Ovary (tissue), 9 donors: Measurements from ENCODE around the gene ATP10D. TPM values are rescaled to one million over a fixed set of nuclear protein-coding genes. Genes with fewer than 3 reads are reported as not detected.

Experiments
- DNase-seq, 5 donors: peaks; one replicate each; pipeline ENCODE4 v3.0.0-alpha.2; 2019 to 2020
- H3K27ac ChIP-seq, 2 donors: fragments of 200-600 bp; one replicate each; pipeline versions ENCODE4 v1.5.1 to v1.8.0; 2019 to 2022
- H3K27me3 ChIP-seq: fragments of 200-600 bp; one replicate; pipeline ENCODE4 v1.8.0; 2022
- H3K36me3 ChIP-seq: fragments of 200-600 bp; sonication (generic); one replicate; pipeline ENCODE4 v1.5.1; 2019
- H3K4me1 ChIP-seq: one replicate; pipeline ENCODE4 v1.8.1; 2013; ENCODE audit warnings: mild to moderate bottlenecking, moderate library complexity; ENCODE audit not compliant: insufficient read depth
- H3K4me3 ChIP-seq: fragments of 200-600 bp; sonication (generic); one replicate; pipeline ENCODE4 v1.5.1; 2017
- H3K9me3 ChIP-seq, 2 donors: fragments of 200-600 bp in 1 of 2; sonication (generic) in 1 of 2; one replicate each; pipeline versions ENCODE4 v1.5.1 to v1.8.1; 2013 to 2019; ENCODE audit warnings: mild to moderate bottlenecking in 1 of 2, moderate library complexity in 1 of 2
- EP300 ChIP-seq: sonication (generic); formaldehyde crosslinking; IDR thresholded peaks from one replicate; pipeline ENCODE4 v1.6.1; 2017; ENCODE audit warnings: antibody characterized with exemption
- POLR2A ChIP-seq: fragments of 450-650 bp; IDR thresholded peaks from one replicate; pipeline ENCODE4 v1.6.1; 2017; ENCODE audit warnings: antibody characterized with exemption, mild to moderate bottlenecking, moderate library complexity
- WGBS, 3 donors: extraction: QIAGEN DNeasy Blood & Tissue Kit in 1 of 3; methylation state at CpG; one replicate each; pipeline versions ENCODE4 v1.1.5 to v1.1.7; 2013 to 2017; 5-methylcytosine and 5-hydroxymethylcytosine counted together
- intact Hi-C, 4 donors: fragments of 100-400 bp; cut with DNase I; formaldehyde crosslinking; loops; one replicate each; pipeline versions ENCODE4 v1.11.0 to v1.15.1; 2022 to 2023
- polyA plus RNA-seq, 2 donors: library from polyadenylated mRNA; stranded (reverse); fragments of 200-250 nt in 1 of 2; fragments of 350-450 nt in 1 of 2; fragmentation: Illumina TruSeq in 1 of 2; extraction: RNeasy Lipid Tissue Mini Kit (QIAGEN cat#74804) in 1 of 2; gene quantifications; one replicate each; pipeline ENCODE4 v1.2.3, GENCODE V29; 2013 to 2014
- total RNA-seq, 7 donors: library from RNA; depleted of rRNA in 2 of 7; stranded (reverse); fragments of >200 nt in 2 of 7; fragmentation: NEBNext Ultra II Directional in 3 of 7; extraction: Animal tissue kit (Norgen Biotek cat#: 25700) in 3 of 7; gene quantifications; one replicate each; pipeline versions ENCODE4 v1.1.0 to v1.2.4, GENCODE V29; 2016 to 2023
- TF ChIP-seq, protein P1 (sequence below), 3 donors: fragments of 450-650 bp in 2 of 3; fragments of 200-600 bp in 1 of 3; IDR thresholded peaks; one replicate each; pipeline versions ENCODE4 v1.5.1 to v1.8.0; 2016 to 2022; ENCODE audit warnings: antibody characterized with exemption in 3 of 3, mild to moderate bottlenecking in 1 of 3
- donor health status: DM: no; HTN: no; CAD: no; lungs with moderate emphysema.
- donor health status: DM: no; HTN: no; CAD: no.
- donor health status: Bipolar disorder and iron deficiency.
- donor health status: DM: yes; HTN: yes; CAD: no.
- donor health status: DM: no; HTN: no; CAD: no.
- donor health status: DM: yes; HTN: yes; CAD: no.

The ATP10D gene
- total and polyA plus RNA-seq, 9 donors: 8.2 to 27.8 (median 19.6) TPM

DNA sequence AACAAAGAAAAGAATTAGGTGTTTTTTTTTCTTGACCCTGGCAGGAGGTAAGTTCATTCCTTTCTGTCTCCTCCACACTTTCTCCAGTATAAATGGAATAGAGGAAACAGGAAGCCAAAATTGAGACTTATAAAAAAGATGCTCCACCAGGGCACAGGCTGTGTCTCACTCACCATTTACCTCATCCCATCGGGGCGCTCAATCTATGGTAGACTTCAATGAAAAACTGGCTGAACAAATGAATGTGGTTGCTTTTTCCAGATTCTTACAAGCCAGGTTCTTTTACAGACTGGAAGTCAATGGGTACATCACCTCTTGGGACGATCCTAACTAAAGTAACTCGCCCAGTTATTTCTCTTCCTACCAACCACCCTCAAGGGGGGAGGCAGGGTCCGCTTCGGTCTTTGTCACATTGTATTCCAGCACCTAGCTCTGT lies 22.3 kb upstream of the ATP10D start:
- Histone ChIP-seq H3K27me3 (no peaks in the 10 kb centered on the region), H3K4me1 (no peaks in the 10 kb centered on the region), H3K4me3 (peak overlapping the region; percentile 69), H3K27ac (peak overlapping the region; percentile 59 to 73), H3K36me3 (no peaks in the 10 kb centered on the region), H3K9me3 (no peaks in the 10 kb centered on the region)
- no peak for TF ChIP-seq EP300
- TF ChIP-seq, protein P1, sequence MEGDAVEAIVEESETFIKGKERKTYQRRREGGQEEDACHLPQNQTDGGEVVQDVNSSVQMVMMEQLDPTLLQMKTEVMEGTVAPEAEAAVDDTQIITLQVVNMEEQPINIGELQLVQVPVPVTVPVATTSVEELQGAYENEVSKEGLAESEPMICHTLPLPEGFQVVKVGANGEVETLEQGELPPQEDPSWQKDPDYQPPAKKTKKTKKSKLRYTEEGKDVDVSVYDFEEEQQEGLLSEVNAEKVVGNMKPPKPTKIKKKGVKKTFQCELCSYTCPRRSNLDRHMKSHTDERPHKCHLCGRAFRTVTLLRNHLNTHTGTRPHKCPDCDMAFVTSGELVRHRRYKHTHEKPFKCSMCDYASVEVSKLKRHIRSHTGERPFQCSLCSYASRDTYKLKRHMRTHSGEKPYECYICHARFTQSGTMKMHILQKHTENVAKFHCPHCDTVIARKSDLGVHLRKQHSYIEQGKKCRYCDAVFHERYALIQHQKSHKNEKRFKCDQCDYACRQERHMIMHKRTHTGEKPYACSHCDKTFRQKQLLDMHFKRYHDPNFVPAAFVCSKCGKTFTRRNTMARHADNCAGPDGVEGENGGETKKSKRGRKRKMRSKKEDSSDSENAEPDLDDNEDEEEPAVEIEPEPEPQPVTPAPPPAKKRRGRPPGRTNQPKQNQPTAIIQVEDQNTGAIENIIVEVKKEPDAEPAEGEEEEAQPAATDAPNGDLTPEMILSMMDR (IDR thresholded peaks at IDR 0.05): no peak
- DNase-seq: no peak
- intact Hi-C loops: no loop called here
- 6 to 7% (median 6%) methylated on average over 6 of the region's 6 CpGs for WGBS, 3 donors

DNA sequence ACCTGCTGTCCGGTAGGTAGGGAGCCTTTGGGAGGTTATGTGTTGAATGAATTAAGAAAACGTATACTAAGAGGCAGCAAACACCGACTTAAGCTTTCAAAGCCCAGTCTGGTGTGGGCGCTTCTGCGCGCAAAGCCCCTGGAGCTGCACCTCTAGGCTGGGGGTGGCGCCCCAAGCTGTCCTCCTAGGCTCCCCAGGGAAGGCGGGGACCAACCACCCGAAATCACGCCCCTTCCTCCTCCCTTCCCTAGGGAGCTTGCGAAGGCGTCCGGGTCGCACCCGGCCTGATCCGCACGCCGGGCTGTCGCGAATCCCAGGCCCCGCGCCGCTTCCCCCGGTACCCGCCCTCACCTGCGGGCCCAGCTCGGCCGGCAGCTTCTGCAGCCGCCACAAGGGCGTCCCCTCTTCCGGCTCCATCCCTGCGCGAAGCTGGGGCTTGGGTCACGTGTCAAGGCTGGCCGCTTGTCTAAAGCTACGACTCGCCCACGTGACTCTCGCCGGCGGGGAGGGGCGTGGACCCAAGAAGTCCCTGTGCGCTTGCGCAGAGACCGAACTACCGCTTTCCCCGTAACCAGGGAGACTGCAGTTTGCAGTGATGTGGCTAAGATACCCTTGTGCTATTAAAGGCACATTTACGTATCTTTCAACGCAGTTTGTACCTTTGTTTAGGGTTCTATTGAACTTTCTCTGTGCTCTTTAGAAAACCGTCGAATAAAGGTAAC lies 21.7 kb upstream of the ATP10D start, which contains the start of gene COMMD8:
Gene COMMD8 (minus strand): TSS at position 468 of the 722 bp plus-strand sequence. CDS start 51 bp downstream, at position 417.
- Histone ChIP-seq H3K36me3 (no peaks in the 10 kb centered on the region), H3K4me3 (peak within 1 kb of the TSS; percentile 69), H3K27ac (peak within 1 kb of the TSS; percentile 59 to 73), H3K4me1 (no peaks in the 10 kb centered on the region), H3K27me3 (no peaks in the 10 kb centered on the region), H3K9me3 (no peaks in the 10 kb centered on the region)
- peak; percentile 95 to 97 (median 97) for DNase-seq
- intact Hi-C loops: no loop called here
- TF ChIP-seq POLR2A (peak; percentile 51), EP300 (no peak)
- TF ChIP-seq, protein P1 (IDR thresholded peaks at IDR 0.05): peak; percentile 17 to 71 (median 61)
- WGBS, 3 donors: 0 to 1% (median 0%) methylated on average over 51 of the region's 51 CpGs

DNA sequence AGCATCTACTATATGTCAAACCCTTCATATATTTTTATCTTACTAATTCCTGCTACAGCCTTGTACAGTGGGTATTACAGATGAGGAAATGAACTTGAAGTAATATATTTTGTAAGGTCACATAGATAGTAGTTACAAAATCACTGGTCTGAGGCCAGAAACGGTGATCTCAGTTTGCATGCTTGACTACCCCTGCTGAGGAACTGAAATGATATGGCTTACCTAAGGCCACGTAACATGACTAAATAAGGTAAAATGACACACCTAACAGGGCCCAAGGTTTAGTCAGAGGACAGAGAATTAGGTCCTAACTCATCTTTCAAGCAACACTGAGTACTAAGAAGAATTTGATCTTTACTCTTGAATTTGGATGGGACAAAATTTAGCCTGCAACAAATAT lies 20.1 kb upstream of the ATP10D start:
- TF ChIP-seq, protein P1 (IDR thresholded peaks at IDR 0.05): no peak
- TF ChIP-seq POLR2A (no peak), EP300 (no peak)
- 71 to 81% (median 78%) methylated on average over 2 of the region's 2 CpGs for WGBS, 3 donors
- no peak for DNase-seq
- Histone ChIP-seq H3K27ac (no peak overlapping the region), H3K9me3 (no peaks in the 10 kb centered on the region), H3K36me3 (no peaks in the 10 kb centered on the region), H3K4me1 (no peaks in the 10 kb centered on the region), H3K4me3 (no peak overlapping the region), H3K27me3 (no peaks in the 10 kb centered on the region)
- intact Hi-C loops: no loop called here

DNA sequence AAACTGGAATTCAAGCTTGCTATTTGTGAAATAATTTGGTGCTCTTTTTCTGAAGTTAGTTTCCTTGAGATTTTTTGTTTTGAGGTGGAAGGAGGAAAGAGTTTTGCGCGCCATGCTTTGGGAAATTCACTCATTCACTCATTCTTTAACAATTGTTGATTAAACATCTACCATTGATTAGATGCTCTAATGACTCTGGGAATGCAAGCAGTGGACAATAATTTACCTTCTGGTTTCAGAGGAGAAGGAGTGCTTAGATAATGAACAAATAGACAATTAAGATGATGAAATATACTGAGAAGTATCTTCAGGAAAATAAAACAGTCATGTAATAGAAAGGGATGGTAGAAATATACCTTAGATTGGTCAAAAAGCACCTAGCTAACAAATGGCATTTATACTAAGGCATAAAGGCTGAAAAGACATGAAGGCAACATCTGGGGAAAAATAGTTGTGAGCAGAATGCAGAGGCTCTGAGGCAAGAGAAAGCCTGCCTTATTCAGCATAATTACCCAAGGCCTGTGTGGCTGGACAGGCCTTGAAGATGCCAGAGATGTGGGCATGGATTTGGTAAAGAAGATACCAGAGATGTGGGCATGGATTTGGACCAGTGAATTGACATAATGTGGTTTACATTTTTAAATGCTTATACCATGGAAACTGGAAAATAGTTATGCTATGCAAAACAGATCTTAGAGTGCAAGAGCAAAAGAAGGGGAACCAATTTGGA lies 18.9 kb upstream of the ATP10D start:
- Histone ChIP-seq H3K36me3 (no peaks in the 10 kb centered on the region), H3K4me1 (no peaks in the 10 kb centered on the region), H3K4me3 (no peak overlapping the region), H3K27ac (no peak overlapping the region), H3K27me3 (no peaks in the 10 kb centered on the region), H3K9me3 (no peaks in the 10 kb centered on the region)
- DNase-seq: no peak
- TF ChIP-seq, protein P1 (IDR thresholded peaks at IDR 0.05): no peak
- TF ChIP-seq EP300 (no peak), POLR2A (no peak)
- intact Hi-C loops: no loop called here
- WGBS, 3 donors: 39 to 74% (median 39%) methylated on average over 2 of the region's 2 CpGs
